ENCODE data around the gene IMMP2L. TPM values are rescaled to one million over a fixed set of nuclear protein-coding genes. Genes with fewer than 3 reads are reported as not detected.

The IMMP2L gene
- polyA plus RNA-seq, 1 of the 3 experiments (the other 2 are of a cell fraction): 10.7 TPM

DNA sequence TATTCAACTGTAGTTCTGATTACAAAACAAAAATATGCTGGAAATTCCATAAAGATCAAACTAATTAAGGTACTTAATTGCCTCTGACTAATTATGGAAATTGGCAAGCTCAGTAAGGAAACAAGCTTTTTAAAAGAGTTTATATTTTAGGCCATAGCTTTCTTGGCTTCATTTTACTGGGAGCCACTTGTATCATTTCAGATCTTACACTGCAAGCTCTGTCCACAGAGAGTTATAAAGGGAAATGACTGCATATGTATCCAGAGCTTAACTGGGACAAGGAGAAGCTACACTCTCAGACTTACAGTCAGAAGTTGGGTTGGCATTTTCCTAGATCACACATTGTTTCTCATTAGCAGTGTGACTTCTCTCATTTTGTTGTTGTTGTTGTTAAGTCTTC, 379.0 kb downstream of the IMMP2L start (continued):
- TF ChIP-seq, protein P1, sequence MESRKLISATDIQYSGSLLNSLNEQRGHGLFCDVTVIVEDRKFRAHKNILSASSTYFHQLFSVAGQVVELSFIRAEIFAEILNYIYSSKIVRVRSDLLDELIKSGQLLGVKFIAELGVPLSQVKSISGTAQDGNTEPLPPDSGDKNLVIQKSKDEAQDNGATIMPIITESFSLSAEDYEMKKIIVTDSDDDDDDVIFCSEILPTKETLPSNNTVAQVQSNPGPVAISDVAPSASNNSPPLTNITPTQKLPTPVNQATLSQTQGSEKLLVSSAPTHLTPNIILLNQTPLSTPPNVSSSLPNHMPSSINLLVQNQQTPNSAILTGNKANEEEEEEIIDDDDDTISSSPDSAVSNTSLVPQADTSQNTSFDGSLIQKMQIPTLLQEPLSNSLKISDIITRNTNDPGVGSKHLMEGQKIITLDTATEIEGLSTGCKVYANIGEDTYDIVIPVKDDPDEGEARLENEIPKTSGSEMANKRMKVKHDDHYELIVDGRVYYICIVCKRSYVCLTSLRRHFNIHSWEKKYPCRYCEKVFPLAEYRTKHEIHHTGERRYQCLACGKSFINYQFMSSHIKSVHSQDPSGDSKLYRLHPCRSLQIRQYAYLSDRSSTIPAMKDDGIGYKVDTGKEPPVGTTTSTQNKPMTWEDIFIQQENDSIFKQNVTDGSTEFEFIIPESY (IDR thresholded peaks at IDR 0.05; ENCODE audit: borderline replicate concordance, low read depth): no peak
- TF ChIP-seq TEAD4 (IDR thresholded peaks at IDR 0.05; ENCODE audit: borderline replicate concordance, insufficient read depth) (no peak), EZH2phosphoT487 (IDR thresholded peaks at IDR 0.05; ENCODE audit: borderline replicate concordance, low read depth) (no peak)

- H3K4me3 ChIP-seq (ENCODE audit: low read depth in 2 of 2, low read length in 1 of 2): no peak overlapping the region
- no peaks in the 10 kb centered on the region for H3F3A ChIP-seq (replicated peaks; ENCODE audit: insufficient read depth)
- ChIA-PET CTCF (no interaction called here), POLR2A (no interaction called here)
- no peaks in the 10 kb centered on the region for H3K79me2 ChIP-seq (ENCODE audit: insufficient read depth)
- no peaks in the 10 kb centered on the region for H4K20me1 ChIP-seq (ENCODE audit: insufficient read depth)
- no peak for DNase-seq
- H3K9ac ChIP-seq: no peak overlapping the region
- no peaks in the 10 kb centered on the region for H3K9me2 ChIP-seq
- no peak overlapping the region for H3K4me2 ChIP-seq
- no peak overlapping the region for H3K27ac ChIP-seq (ENCODE audit: low read depth in 2 of 2, low read length in 1 of 2)
- TF ChIP-seq NRF1 (IDR thresholded peaks at IDR 0.05; ENCODE audit: low read depth, low read length): no peak
- no peak for TF ChIP-seq SIN3A (IDR thresholded peaks at IDR 0.05; ENCODE audit: borderline replicate concordance, low read depth, low read length)
- TF ChIP-seq ELF1 (IDR thresholded peaks at IDR 0.05): no peak
- no peak for TF ChIP-seq GABPA (IDR thresholded peaks at IDR 0.05; ENCODE audit: low read depth)
- TF ChIP-seq, protein P2, sequence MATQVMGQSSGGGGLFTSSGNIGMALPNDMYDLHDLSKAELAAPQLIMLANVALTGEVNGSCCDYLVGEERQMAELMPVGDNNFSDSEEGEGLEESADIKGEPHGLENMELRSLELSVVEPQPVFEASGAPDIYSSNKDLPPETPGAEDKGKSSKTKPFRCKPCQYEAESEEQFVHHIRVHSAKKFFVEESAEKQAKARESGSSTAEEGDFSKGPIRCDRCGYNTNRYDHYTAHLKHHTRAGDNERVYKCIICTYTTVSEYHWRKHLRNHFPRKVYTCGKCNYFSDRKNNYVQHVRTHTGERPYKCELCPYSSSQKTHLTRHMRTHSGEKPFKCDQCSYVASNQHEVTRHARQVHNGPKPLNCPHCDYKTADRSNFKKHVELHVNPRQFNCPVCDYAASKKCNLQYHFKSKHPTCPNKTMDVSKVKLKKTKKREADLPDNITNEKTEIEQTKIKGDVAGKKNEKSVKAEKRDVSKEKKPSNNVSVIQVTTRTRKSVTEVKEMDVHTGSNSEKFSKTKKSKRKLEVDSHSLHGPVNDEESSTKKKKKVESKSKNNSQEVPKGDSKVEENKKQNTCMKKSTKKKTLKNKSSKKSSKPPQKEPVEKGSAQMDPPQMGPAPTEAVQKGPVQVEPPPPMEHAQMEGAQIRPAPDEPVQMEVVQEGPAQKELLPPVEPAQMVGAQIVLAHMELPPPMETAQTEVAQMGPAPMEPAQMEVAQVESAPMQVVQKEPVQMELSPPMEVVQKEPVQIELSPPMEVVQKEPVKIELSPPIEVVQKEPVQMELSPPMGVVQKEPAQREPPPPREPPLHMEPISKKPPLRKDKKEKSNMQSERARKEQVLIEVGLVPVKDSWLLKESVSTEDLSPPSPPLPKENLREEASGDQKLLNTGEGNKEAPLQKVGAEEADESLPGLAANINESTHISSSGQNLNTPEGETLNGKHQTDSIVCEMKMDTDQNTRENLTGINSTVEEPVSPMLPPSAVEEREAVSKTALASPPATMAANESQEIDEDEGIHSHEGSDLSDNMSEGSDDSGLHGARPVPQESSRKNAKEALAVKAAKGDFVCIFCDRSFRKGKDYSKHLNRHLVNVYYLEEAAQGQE (IDR thresholded peaks at IDR 0.05; ENCODE audit: low read depth, low read length): no peak
- TF ChIP-seq JUND (IDR thresholded peaks at IDR 0.05): no peak
- TF ChIP-seq RXRA (IDR thresholded peaks at IDR 0.05; ENCODE audit: borderline replicate concordance, low read depth): no peak
- H3K27me3 ChIP-seq (ENCODE audit: insufficient read depth): no peaks in the 10 kb centered on the region
- 97% methylated on average over 1 of the region's 1 CpG for WGBS (ENCODE audit: low lambda C conversion rate)
- H3K4me1 ChIP-seq (ENCODE audit: control insufficient read depth in 1 of 2, insufficient read depth in 2 of 2, low read depth in 1 of 2, low read length in 1 of 2): no peaks in the 10 kb centered on the region; a peak in 1 of 4 replicates
- no peak overlapping the region for H2AFZ ChIP-seq (ENCODE audit: low read depth)
- peaks cover 0 to 4% of the 10 kb centered on the region in 2 experiments for H3K36me3 ChIP-seq (replicated peaks in 1 of 2; ENCODE audit: control insufficient read depth in 1 of 2, insufficient read depth in 2 of 2, low read length in 1 of 2)
- no peaks in the 10 kb centered on the region for H3K9me3 ChIP-seq
Observed at GRCh38 chr7:111180338-111180737, 382.0 kb downstream of the IMMP2L start.

Data from SK-N-SH (cell line).